WTC11 (cell line): Measurements from ENCODE around the gene RIC1. TPM values are rescaled to one million over a fixed set of nuclear protein-coding genes. Genes with fewer than 3 reads are reported as not detected.

Source experiments
- ATAC-seq: fragments of 200-7000 bp; cut with Tn5 transposase; 2 replicates; pipeline ENCODE4 v1.10.0; 2021; ENCODE audit warnings: mild to moderate bottlenecking, moderate library complexity
- CTCF ChIA-PET: fragments of 300-600 bp; sonication (Branson Sonifier 250); formaldehyde crosslinking; loops from one replicate; lab custom pipeline; 2021; ENCODE audit warnings: antibody characterized with exemption; lab: Charles Lee
- POLR2A ChIA-PET: fragments of 350-600 bp; sonication (Branson Sonifier 250); formaldehyde crosslinking; loops from one replicate; lab custom pipeline; 2021; ENCODE audit warnings: antibody characterized with exemption; lab: Charles Lee
- DNase-seq: peaks from one replicate; pipeline ENCODE4 v3.0.0; 2021; ENCODE audit warnings: low spot score
- H3K27ac Mint-ChIP-seq: 2 replicates; pipeline ENCODE4 v1.8.0; 2021; ENCODE audit warnings: mixed read lengths
- H3K27me3 Mint-ChIP-seq: 2 replicates; pipeline ENCODE4 v1.8.0; 2021; ENCODE audit warnings: low read depth, mild to moderate bottlenecking, moderate library complexity, mixed read lengths
- H3K36me3 Mint-ChIP-seq: 2 replicates; pipeline ENCODE4 v1.8.0; 2021; ENCODE audit warnings: mixed read lengths
- H3K4me1 Mint-ChIP-seq: 2 replicates; pipeline ENCODE4 v1.8.0; 2022; ENCODE audit warnings: mixed read lengths
- H3K4me3 Mint-ChIP-seq: 2 replicates; pipeline ENCODE4 v1.8.0; 2021; ENCODE audit warnings: mild to moderate bottlenecking, moderate library complexity, mixed read lengths
- H3K9me3 Mint-ChIP-seq: 2 replicates; pipeline ENCODE4 v1.8.0; 2021; ENCODE audit warnings: mixed read lengths
- ELF4 ChIP-seq: sonication (generic); formaldehyde crosslinking; IDR thresholded peaks from 2 replicates; pipeline ENCODE4 v1.8.1; 2022; ENCODE audit warnings: low read depth, mild to moderate bottlenecking, moderate library complexity, missing genetic modification reagents
- GABPB1 ChIP-seq: sonication (generic); formaldehyde crosslinking; IDR thresholded peaks from 2 replicates; pipeline ENCODE4 v1.8.1; 2023; ENCODE audit warnings: mild to moderate bottlenecking, missing genetic modification reagents
- MXD4 ChIP-seq: fragments of 250-450 bp; sonication (Bioruptor Pico); IDR thresholded peaks from 2 replicates; pipeline ENCODE4 v1.8.0; 2021; ENCODE audit warnings: mild to moderate bottlenecking, moderate library complexity, borderline replicate concordance
- RELA ChIP-seq: sonication (generic); formaldehyde crosslinking; IDR thresholded peaks from 2 replicates; pipeline ENCODE4 v1.8.1; 2022; ENCODE audit warnings: missing genetic modification reagents, mild to moderate bottlenecking, borderline replicate concordance
- SMAD3 ChIP-seq: sonication (generic); formaldehyde crosslinking; IDR thresholded peaks from 2 replicates; pipeline ENCODE4 v1.8.0; 2022; ENCODE audit warnings: missing genetic modification reagents, mild to moderate bottlenecking, borderline replicate concordance
- SP1 ChIP-seq: sonication (generic); formaldehyde crosslinking; conservative IDR thresholded peaks from 2 replicates; pipeline ENCODE4 v1.8.1; 2022; ENCODE audit warnings: missing genetic modification reagents
- TEAD4 ChIP-seq: sonication (generic); formaldehyde crosslinking; IDR thresholded peaks from 2 replicates; pipeline ENCODE4 v1.8.0; 2022; ENCODE audit warnings: mild to moderate bottlenecking, missing genetic modification reagents
- ZBTB21 ChIP-seq: sonication (generic); formaldehyde crosslinking; IDR thresholded peaks from 2 replicates; pipeline ENCODE4 v1.8.1; 2023; ENCODE audit warnings: mild to moderate bottlenecking, missing genetic modification reagents, borderline replicate concordance
- ZNF317 ChIP-seq: sonication (generic); formaldehyde crosslinking; IDR thresholded peaks from 2 replicates; pipeline ENCODE4 v1.8.1; 2023; ENCODE audit warnings: low read depth, mild to moderate bottlenecking, moderate library complexity, missing genetic modification reagents, borderline replicate concordance
- ZNF671 ChIP-seq: fragments of 250-450 bp; sonication (Bioruptor Pico); IDR thresholded peaks from 2 replicates; pipeline ENCODE4 v1.8.0; 2021; ENCODE audit warnings: mild to moderate bottlenecking
- total RNA-seq: library from RNA; stranded (reverse); gene quantifications from 3 replicates; pipeline ENCODE4 v1.2.3, GENCODE V29; 2021
- TF ChIP-seq, protein P1 (sequence below): fragments of 250-450 bp; sonication (Bioruptor Pico); IDR thresholded peaks from 2 replicates; pipeline ENCODE4 v1.9.0; 2021; ENCODE audit warnings: mild to moderate bottlenecking, borderline replicate concordance
- TF ChIP-seq, protein P2 (sequence below): sonication (generic); formaldehyde crosslinking; IDR thresholded peaks from 2 replicates; pipeline ENCODE4 v1.8.0; 2023; ENCODE audit warnings: mild to moderate bottlenecking, missing genetic modification reagents
- TF ChIP-seq, protein P3 (sequence below): sonication (generic); formaldehyde crosslinking; IDR thresholded peaks from 2 replicates; pipeline ENCODE4 v1.8.1; 2023; ENCODE audit warnings: mild to moderate bottlenecking, missing genetic modification reagents, borderline replicate concordance
- TF ChIP-seq, protein P4 (sequence below): sonication (generic); formaldehyde crosslinking; IDR thresholded peaks from 2 replicates; pipeline ENCODE4 v1.8.1; 2022; ENCODE audit warnings: mild to moderate bottlenecking, moderate library complexity, missing genetic modification reagents

RIC1 gene
- total RNA-seq, 1 experiment from 2014 or later = 18.9 TPM

DNA sequence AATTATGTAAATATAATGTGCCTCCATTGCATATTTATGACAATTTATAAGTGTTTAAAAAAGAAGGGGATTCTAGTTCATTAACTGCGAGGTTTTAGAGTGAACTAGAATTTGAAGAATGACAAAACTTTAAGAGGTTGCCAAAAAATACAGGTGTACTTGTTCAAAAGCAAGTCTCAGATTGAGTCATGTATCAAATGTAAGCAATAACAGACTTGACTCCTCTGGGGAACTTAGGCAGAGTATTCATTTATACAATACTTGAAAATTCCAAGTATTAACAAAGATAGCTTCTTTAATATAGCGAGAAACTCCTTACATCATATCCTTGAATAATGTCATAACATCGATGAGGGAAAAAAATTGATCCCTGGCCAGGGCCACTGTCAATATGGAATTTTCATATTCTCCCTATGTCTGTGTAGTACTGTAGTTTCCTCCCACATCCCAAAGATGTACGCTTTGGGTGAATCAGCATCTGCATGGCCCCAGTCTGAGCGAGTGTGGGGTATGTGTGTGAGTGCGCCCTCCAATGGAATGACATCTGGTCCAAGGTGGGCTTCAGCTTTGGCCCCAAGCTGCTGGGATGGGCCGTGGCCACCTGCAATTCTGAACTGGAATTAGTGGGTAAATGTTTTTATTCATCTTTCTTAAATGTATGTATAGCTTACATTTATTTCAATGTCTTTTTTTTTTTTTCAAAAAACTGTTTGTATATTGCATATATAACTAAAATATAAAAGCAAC lies 70.1 kb downstream of the RIC1 start:
- CTCF ChIA-PET = interaction anchor here (1.3 kb wide), 1 partner anchor 98 kb away, joined by 5 read pairs; no protein-coding TSS in a partner anchor
- H3K27me3 Mint-ChIP-seq = no peaks in the 10 kb centered on the region
- TF ChIP-seq SP1 (CRISPR knock-in tag) (no peak), GABPB1 (no peak), TEAD4 (CRISPR knock-in tag) (no peak), MXD4 (CRISPR knock-in tag) (no peak), RELA (no peak), SMAD3 (no peak), ELF4 (CRISPR knock-in tag) (no peak), ZBTB21 (CRISPR knock-in tag) (no peak), ZNF671 (no peak), ZNF317 (no peak)
- TF ChIP-seq, protein P1, sequence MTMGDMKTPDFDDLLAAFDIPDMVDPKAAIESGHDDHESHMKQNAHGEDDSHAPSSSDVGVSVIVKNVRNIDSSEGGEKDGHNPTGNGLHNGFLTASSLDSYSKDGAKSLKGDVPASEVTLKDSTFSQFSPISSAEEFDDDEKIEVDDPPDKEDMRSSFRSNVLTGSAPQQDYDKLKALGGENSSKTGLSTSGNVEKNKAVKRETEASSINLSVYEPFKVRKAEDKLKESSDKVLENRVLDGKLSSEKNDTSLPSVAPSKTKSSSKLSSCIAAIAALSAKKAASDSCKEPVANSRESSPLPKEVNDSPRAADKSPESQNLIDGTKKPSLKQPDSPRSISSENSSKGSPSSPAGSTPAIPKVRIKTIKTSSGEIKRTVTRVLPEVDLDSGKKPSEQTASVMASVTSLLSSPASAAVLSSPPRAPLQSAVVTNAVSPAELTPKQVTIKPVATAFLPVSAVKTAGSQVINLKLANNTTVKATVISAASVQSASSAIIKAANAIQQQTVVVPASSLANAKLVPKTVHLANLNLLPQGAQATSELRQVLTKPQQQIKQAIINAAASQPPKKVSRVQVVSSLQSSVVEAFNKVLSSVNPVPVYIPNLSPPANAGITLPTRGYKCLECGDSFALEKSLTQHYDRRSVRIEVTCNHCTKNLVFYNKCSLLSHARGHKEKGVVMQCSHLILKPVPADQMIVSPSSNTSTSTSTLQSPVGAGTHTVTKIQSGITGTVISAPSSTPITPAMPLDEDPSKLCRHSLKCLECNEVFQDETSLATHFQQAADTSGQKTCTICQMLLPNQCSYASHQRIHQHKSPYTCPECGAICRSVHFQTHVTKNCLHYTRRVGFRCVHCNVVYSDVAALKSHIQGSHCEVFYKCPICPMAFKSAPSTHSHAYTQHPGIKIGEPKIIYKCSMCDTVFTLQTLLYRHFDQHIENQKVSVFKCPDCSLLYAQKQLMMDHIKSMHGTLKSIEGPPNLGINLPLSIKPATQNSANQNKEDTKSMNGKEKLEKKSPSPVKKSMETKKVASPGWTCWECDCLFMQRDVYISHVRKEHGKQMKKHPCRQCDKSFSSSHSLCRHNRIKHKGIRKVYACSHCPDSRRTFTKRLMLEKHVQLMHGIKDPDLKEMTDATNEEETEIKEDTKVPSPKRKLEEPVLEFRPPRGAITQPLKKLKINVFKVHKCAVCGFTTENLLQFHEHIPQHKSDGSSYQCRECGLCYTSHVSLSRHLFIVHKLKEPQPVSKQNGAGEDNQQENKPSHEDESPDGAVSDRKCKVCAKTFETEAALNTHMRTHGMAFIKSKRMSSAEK (CRISPR knock-in tag) = no peak
- TF ChIP-seq, protein P2, sequence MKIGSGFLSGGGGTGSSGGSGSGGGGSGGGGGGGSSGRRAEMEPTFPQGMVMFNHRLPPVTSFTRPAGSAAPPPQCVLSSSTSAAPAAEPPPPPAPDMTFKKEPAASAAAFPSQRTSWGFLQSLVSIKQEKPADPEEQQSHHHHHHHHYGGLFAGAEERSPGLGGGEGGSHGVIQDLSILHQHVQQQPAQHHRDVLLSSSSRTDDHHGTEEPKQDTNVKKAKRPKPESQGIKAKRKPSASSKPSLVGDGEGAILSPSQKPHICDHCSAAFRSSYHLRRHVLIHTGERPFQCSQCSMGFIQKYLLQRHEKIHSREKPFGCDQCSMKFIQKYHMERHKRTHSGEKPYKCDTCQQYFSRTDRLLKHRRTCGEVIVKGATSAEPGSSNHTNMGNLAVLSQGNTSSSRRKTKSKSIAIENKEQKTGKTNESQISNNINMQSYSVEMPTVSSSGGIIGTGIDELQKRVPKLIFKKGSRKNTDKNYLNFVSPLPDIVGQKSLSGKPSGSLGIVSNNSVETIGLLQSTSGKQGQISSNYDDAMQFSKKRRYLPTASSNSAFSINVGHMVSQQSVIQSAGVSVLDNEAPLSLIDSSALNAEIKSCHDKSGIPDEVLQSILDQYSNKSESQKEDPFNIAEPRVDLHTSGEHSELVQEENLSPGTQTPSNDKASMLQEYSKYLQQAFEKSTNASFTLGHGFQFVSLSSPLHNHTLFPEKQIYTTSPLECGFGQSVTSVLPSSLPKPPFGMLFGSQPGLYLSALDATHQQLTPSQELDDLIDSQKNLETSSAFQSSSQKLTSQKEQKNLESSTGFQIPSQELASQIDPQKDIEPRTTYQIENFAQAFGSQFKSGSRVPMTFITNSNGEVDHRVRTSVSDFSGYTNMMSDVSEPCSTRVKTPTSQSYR = no peak
- TF ChIP-seq, protein P3, sequence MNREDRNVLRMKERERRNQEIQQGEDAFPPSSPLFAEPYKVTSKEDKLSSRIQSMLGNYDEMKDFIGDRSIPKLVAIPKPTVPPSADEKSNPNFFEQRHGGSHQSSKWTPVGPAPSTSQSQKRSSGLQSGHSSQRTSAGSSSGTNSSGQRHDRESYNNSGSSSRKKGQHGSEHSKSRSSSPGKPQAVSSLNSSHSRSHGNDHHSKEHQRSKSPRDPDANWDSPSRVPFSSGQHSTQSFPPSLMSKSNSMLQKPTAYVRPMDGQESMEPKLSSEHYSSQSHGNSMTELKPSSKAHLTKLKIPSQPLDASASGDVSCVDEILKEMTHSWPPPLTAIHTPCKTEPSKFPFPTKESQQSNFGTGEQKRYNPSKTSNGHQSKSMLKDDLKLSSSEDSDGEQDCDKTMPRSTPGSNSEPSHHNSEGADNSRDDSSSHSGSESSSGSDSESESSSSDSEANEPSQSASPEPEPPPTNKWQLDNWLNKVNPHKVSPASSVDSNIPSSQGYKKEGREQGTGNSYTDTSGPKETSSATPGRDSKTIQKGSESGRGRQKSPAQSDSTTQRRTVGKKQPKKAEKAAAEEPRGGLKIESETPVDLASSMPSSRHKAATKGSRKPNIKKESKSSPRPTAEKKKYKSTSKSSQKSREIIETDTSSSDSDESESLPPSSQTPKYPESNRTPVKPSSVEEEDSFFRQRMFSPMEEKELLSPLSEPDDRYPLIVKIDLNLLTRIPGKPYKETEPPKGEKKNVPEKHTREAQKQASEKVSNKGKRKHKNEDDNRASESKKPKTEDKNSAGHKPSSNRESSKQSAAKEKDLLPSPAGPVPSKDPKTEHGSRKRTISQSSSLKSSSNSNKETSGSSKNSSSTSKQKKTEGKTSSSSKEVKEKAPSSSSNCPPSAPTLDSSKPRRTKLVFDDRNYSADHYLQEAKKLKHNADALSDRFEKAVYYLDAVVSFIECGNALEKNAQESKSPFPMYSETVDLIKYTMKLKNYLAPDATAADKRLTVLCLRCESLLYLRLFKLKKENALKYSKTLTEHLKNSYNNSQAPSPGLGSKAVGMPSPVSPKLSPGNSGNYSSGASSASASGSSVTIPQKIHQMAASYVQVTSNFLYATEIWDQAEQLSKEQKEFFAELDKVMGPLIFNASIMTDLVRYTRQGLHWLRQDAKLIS (CRISPR knock-in tag) = no peak
- TF ChIP-seq, protein P4, sequence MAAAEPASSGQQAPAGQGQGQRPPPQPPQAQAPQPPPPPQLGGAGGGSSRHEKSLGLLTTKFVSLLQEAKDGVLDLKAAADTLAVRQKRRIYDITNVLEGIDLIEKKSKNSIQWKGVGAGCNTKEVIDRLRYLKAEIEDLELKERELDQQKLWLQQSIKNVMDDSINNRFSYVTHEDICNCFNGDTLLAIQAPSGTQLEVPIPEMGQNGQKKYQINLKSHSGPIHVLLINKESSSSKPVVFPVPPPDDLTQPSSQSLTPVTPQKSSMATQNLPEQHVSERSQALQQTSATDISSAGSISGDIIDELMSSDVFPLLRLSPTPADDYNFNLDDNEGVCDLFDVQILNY (CRISPR knock-in tag) = no peak
- H3K27ac Mint-ChIP-seq = no peak overlapping the region
- DNase-seq (no peak), ATAC-seq (peak; percentile 67)
- POLR2A ChIA-PET = no interaction called here
- H3K9me3 Mint-ChIP-seq = no peaks in the 10 kb centered on the region
- H3K4me1 Mint-ChIP-seq = no peaks in the 10 kb centered on the region
- H3K4me3 Mint-ChIP-seq = no peak overlapping the region
- no peaks in the 10 kb centered on the region for H3K36me3 Mint-ChIP-seq
